WERI-Rb-1 (cell line): ENCODE data around the gene PDE4B.

Experiments
- DNase-seq: peaks from one replicate; pipeline ENCODE4 v3.0.0-alpha.2; 2020
- H3K27ac ChIP-seq: fragments of 250-450 bp; sonication (Bioruptor Pico); 2 replicates; pipeline ENCODE4 v1.5.1; 2020; ENCODE audit warnings: mild to moderate bottlenecking, moderate library complexity
- H3K27me3 ChIP-seq: fragments of 250-450 bp; sonication (Bioruptor Pico); 2 replicates; pipeline ENCODE4 v1.5.1; 2021; ENCODE audit warnings: mild to moderate bottlenecking, low read depth, moderate library complexity; ENCODE audit not compliant: insufficient read depth, severe bottlenecking
- H3K36me3 ChIP-seq: fragments of 250-450 bp; sonication (Bioruptor Pico); 2 replicates; pipeline ENCODE4 v1.5.1; 2020; ENCODE audit warnings: mild to moderate bottlenecking, moderate library complexity
- H3K4me3 ChIP-seq: 2 replicates; pipeline ENCODE4 v1.5.1; 2011; ENCODE audit warnings: low read depth, mild to moderate bottlenecking, control low read depth, low read length
- H3K9me3 ChIP-seq: fragments of 250-450 bp; sonication (Bioruptor Pico); 2 replicates; pipeline ENCODE4 v1.5.1; 2021; ENCODE audit warnings: mild to moderate bottlenecking, moderate library complexity; ENCODE audit not compliant: severe bottlenecking
- CTCF ChIP-seq: IDR thresholded peaks from 2 replicates; pipeline ENCODE4 v1.5.1; 2011; ENCODE audit warnings: low read depth, mild to moderate bottlenecking, control low read depth, inconsistent platforms, low read length

The PDE4B gene

GRCh38 chr1:65955071-65955470 is 162.4 kb downstream of the PDE4B start:
- no peak for TF ChIP-seq CTCF
- DNase-seq = no peak
- no peak overlapping the region for H3K27ac ChIP-seq

GRCh38 chr1:65955503-65955902 is 162.8 kb downstream of the PDE4B start:
- Histone ChIP-seq H3K27me3 (no peaks in the 10 kb centered on the region), H3K4me3 (no peak overlapping the region), H3K27ac (no peak overlapping the region), H3K9me3 (no peaks in the 10 kb centered on the region), H3K36me3 (no peaks in the 10 kb centered on the region)
- DNase-seq = no peak
- no peak for TF ChIP-seq CTCF

More at GRCh38 chr1:65955071-65955470, 162.4 kb downstream of the PDE4B start:
- H3K4me3 ChIP-seq = no peak overlapping the region
- H3K9me3 ChIP-seq = no peaks in the 10 kb centered on the region
- no peaks in the 10 kb centered on the region for H3K36me3 ChIP-seq
- H3K27me3 ChIP-seq = no peaks in the 10 kb centered on the region

GRCh38 chr1:65958561-65959350 is 166.1 kb downstream of the PDE4B start:
- DNase-seq = no peak
- H3K27ac ChIP-seq = no peak overlapping the region
- no peak for TF ChIP-seq CTCF
- H3K27me3 ChIP-seq = no peaks in the 10 kb centered on the region
- H3K4me3 ChIP-seq = no peak overlapping the region
- no peaks in the 10 kb centered on the region for H3K36me3 ChIP-seq
- H3K9me3 ChIP-seq = no peaks in the 10 kb centered on the region

- Histone ChIP-seq H3K36me3 (no peaks in the 10 kb centered on the region), H3K27ac (no peak overlapping the region), H3K9me3 (no peaks in the 10 kb centered on the region), H3K4me3 (no peak overlapping the region), H3K27me3 (no peaks in the 10 kb centered on the region)
- DNase-seq = no peak
- no peak for TF ChIP-seq CTCF
Observed at GRCh38 chr1:65959896-65960567, 167.3 kb downstream of the PDE4B start.

- no peak overlapping the region for H3K27ac ChIP-seq
- no peak overlapping the region for H3K4me3 ChIP-seq
- no peak for TF ChIP-seq CTCF
- no peaks in the 10 kb centered on the region for H3K9me3 ChIP-seq
- no peaks in the 10 kb centered on the region for H3K27me3 ChIP-seq
- no peaks in the 10 kb centered on the region for H3K36me3 ChIP-seq
- DNase-seq = no peak
Observed at GRCh38 chr1:65963156-65963888, 170.6 kb downstream of the PDE4B start.
